Upper lobe of left lung (tissue), 6 donors: ENCODE measurements around the gene UBE2E3. TPM values are rescaled to one million over a fixed set of nuclear protein-coding genes. Genes with fewer than 3 reads are reported as not detected.

ENCODE experiments used
- ATAC-seq, 2 donors: fragments of 200-7000 bp; cut with Tn5 transposase; one replicate each; pipeline ENCODE4 v1.9.1; 2022; ENCODE audit warnings: mild to moderate bottlenecking in 2 of 2, moderate library complexity in 2 of 2; ENCODE audit not compliant: low FRiP score in 2 of 2
- DNase-seq, 2 donors: peaks; one replicate each; pipeline ENCODE4 v3.0.0-alpha.2; 2019 to 2020
- H3K27ac ChIP-seq, 4 donors: fragments of 200-600 bp; sonication (generic); one replicate each; pipeline ENCODE4 v1.5.1; 2016 to 2019
- H3K27me3 ChIP-seq, 4 donors: fragments of 200-600 bp; sonication (generic); one replicate each; pipeline ENCODE4 v1.5.1; 2017 to 2019
- H3K36me3 ChIP-seq, 4 donors: fragments of 200-600 bp; sonication (generic); one replicate each; pipeline ENCODE4 v1.5.1; 2016 to 2019
- H3K4me1 ChIP-seq, 4 donors: fragments of 200-600 bp; sonication (generic); one replicate each; pipeline ENCODE4 v1.5.1; 2018 to 2019
- H3K4me3 ChIP-seq, 4 donors: fragments of 200-600 bp; sonication (generic); one replicate each; pipeline ENCODE4 v1.5.1; 2017 to 2019; ENCODE audit warnings: mild to moderate bottlenecking in 2 of 4, moderate library complexity in 1 of 4
- H3K9me3 ChIP-seq, 4 donors: fragments of 200-600 bp; sonication (generic); one replicate each; pipeline ENCODE4 v1.5.1; 2018 to 2019
- CTCF ChIP-seq, 6 experiments: fragments of 450-650 bp in 4 of 6; fragments of 200-600 bp in 2 of 6; sonication (generic) in 2 of 6; IDR thresholded peaks; one replicate each; pipeline ENCODE4 v1.5.1; 2016 to 2019; ENCODE audit warnings: antibody characterized with exemption in 6 of 6
- EP300 ChIP-seq, 4 donors: sonication (generic); formaldehyde crosslinking; IDR thresholded peaks; one replicate each; pipeline ENCODE4 v1.5.1; 2017; ENCODE audit warnings: antibody characterized with exemption in 4 of 4, control low read depth in 2 of 4
- POLR2A ChIP-seq, 4 donors: fragments of 450-650 bp; IDR thresholded peaks; one replicate each; pipeline ENCODE4 v1.5.1; 2016 to 2017; ENCODE audit warnings: antibody characterized with exemption in 4 of 4, mild to moderate bottlenecking in 2 of 4
- POLR2AphosphoS5 ChIP-seq, 2 donors: sonication (generic); formaldehyde crosslinking; IDR thresholded peaks; one replicate each; pipeline ENCODE4 v1.5.1; 2017; ENCODE audit warnings: antibody characterized with exemption in 2 of 2
- WGBS, 2 donors: methylation state at CpG; one replicate each; pipeline ENCODE4 v1.1.5; 2017 to 2018; 5-methylcytosine and 5-hydroxymethylcytosine counted together
- total RNA-seq, 6 donors: library from RNA; depleted of rRNA in 4 of 6; stranded (reverse); fragments of >200 nt in 4 of 6; gene quantifications; one replicate each; pipeline versions ENCODE4 v1.1.0 to v1.2.1, GENCODE V29; 2016 to 2021
- donor health status: DM: no; HTN: no; CAD: no; lungs with moderate emphysema.
- donor health status: DM: no; HTN: yes; CAD: no; lungs with severe emphysema.

UBE2E3 gene
- total RNA-seq, 6 donors from 2014 or later: 39.6 to 178 (median 45.4) TPM

- no peak for TF ChIP-seq EP300 (IDR thresholded peaks at IDR 0.05)
- TF ChIP-seq POLR2AphosphoS5 (IDR thresholded peaks at IDR 0.05): no peak
- DNase-seq (no peak), ATAC-seq (peak in 1 of 2 donors; percentile 29)
- no peak overlapping the region for H3K4me3 ChIP-seq
- H3K36me3 ChIP-seq: no peaks in the 10 kb centered on the region
- H3K9me3 ChIP-seq: no peaks in the 10 kb centered on the region
- no peaks in the 10 kb centered on the region for H3K4me1 ChIP-seq
- no peaks in the 10 kb centered on the region for H3K27me3 ChIP-seq
- H3K27ac ChIP-seq: no peak overlapping the region
Measured at GRCh38 chr2:180938451-180938850, 42.0 kb upstream of the UBE2E3 start.

DNA sequence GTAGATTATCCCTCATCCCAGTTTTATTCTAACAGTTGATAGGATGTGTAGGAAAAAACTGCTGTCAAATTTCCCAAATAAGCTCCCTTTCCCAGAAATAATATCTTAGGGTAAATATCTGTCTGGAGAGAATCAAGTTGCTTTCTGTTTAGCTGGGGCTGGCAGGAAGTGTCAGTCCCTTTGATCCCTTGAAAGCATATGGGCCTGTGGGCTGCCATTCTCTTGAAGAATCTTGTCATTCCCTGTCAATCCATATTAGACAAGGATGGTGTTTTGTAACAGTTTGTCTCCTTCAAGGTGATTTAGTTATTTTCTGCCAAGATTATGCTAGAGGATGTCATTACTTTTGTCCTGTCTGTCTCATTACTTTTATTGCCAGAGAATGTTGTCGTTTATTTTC, 37.1 kb upstream of the UBE2E3 start:
- Histone ChIP-seq H3K4me3 (no peak overlapping the region), H3K27ac (no peak overlapping the region), H3K9me3 (no peaks in the 10 kb centered on the region), H3K27me3 (no peaks in the 10 kb centered on the region), H3K4me1 (no peaks in the 10 kb centered on the region), H3K36me3 (no peaks in the 10 kb centered on the region)
- 72 to 74% methylated on average over 1 of the region's 1 CpG for WGBS, 2 donors
- TF ChIP-seq EP300 (IDR thresholded peaks at IDR 0.05) (no peak), CTCF (IDR thresholded peaks at IDR 0.05) (no peak), POLR2A (IDR thresholded peaks at IDR 0.05) (no peak), POLR2AphosphoS5 (IDR thresholded peaks at IDR 0.05) (no peak)
- ATAC-seq (no peak), DNase-seq (no peak)

DNA sequence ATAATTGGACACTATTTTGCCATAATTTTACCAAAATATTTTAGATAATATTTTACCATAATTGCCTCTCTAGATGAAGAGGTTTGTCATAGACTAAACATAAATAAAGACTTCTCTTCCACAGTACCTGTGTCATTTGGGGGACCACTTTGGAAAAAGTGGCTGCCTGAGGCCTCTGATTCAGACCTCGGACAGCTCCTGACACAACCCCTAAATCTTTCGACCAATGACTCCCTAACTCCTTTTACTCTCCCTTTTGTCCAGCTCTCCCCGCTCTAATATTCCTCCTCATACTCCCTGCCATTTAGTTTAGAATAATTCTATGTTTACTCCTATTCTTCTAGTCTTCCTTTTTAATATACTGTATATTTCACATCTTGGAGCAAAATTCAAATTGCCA, 36.0 kb upstream of the UBE2E3 start:
- 83 to 95% methylated on average over 3 of the region's 3 CpGs for WGBS, 2 donors
- ATAC-seq: no peak

GRCh38 chr2:180947208-180947689, 33.2 kb upstream of the UBE2E3 start:
- Histone ChIP-seq H3K27ac (no peak overlapping the region), H3K9me3 (no peaks in the 10 kb centered on the region), H3K36me3 (no peaks in the 10 kb centered on the region), H3K27me3 (no peaks in the 10 kb centered on the region), H3K4me3 (no peak overlapping the region), H3K4me1 (no peaks in the 10 kb centered on the region)
- no peak for ATAC-seq
- 70 to 83% methylated on average over 1 of the region's 1 CpG for WGBS, 2 donors
- no peak for TF ChIP-seq EP300 (IDR thresholded peaks at IDR 0.05)
- TF ChIP-seq POLR2A (IDR thresholded peaks at IDR 0.05): no peak
- no peak for DNase-seq

More for the DNA sequence above, 36.0 kb upstream of the UBE2E3 start:
- no peak for DNase-seq
- Histone ChIP-seq H3K36me3 (no peaks in the 10 kb centered on the region), H3K4me1 (no peaks in the 10 kb centered on the region), H3K27ac (no peak overlapping the region), H3K4me3 (no peak overlapping the region), H3K9me3 (no peaks in the 10 kb centered on the region), H3K27me3 (no peaks in the 10 kb centered on the region)
- TF ChIP-seq CTCF (IDR thresholded peaks at IDR 0.05) (no peak), EP300 (IDR thresholded peaks at IDR 0.05) (no peak), POLR2AphosphoS5 (IDR thresholded peaks at IDR 0.05) (no peak), POLR2A (IDR thresholded peaks at IDR 0.05) (no peak)

- no peak overlapping the region for H3K27ac ChIP-seq
- DNase-seq (no peak), ATAC-seq (no peak)
- TF ChIP-seq POLR2A (IDR thresholded peaks at IDR 0.05) (no peak), EP300 (IDR thresholded peaks at IDR 0.05) (no peak), POLR2AphosphoS5 (IDR thresholded peaks at IDR 0.05) (no peak), CTCF (IDR thresholded peaks at IDR 0.05) (no peak)
- H3K4me3 ChIP-seq: no peak overlapping the region
- H3K36me3 ChIP-seq: no peaks in the 10 kb centered on the region
- no peaks in the 10 kb centered on the region for H3K27me3 ChIP-seq
- H3K4me1 ChIP-seq: no peaks in the 10 kb centered on the region
- 0 to 40% methylated on average over 1 of the region's 1 CpG for WGBS, 2 donors
- no peaks in the 10 kb centered on the region for H3K9me3 ChIP-seq
Measured at GRCh38 chr2:180949896-180950295, 30.5 kb upstream of the UBE2E3 start.

GRCh38 chr2:180952082-180952481, 28.3 kb upstream of the UBE2E3 start:
- Histone ChIP-seq H3K36me3 (no peaks in the 10 kb centered on the region), H3K27ac (no peak overlapping the region), H3K9me3 (no peaks in the 10 kb centered on the region), H3K27me3 (no peaks in the 10 kb centered on the region), H3K4me3 (no peak overlapping the region), H3K4me1 (no peaks in the 10 kb centered on the region)
- no peak for TF ChIP-seq CTCF (IDR thresholded peaks at IDR 0.05)
- no peak for TF ChIP-seq EP300 (IDR thresholded peaks at IDR 0.05)
- no peak for TF ChIP-seq POLR2AphosphoS5 (IDR thresholded peaks at IDR 0.05)
- no peak for TF ChIP-seq POLR2A (IDR thresholded peaks at IDR 0.05)
- 78 to 92% methylated on average over 2 of the region's 2 CpGs for WGBS, 2 donors
- DNase-seq (no peak), ATAC-seq (no peak)
